Activated CD4-positive, alpha-beta T cell treated with anti-CD3 and anti-CD28 coated beads, Interleukin-2, amount 50 U/mL, for 24 hours (primary cell): Measurements from ENCODE around the gene ZNF440.
"Not testable (repeated sequence)": the region's sequence is repeated elsewhere in the genome, so short reads cannot be mapped to it uniquely, and the experiment has no call there.

Experiments used
- DNase-seq, 2 donors: peaks; one replicate each; pipeline ENCODE4 v3.0.0-alpha.2; 2020; ENCODE audit warnings: low read depth in 1 of 2, low spot score in 1 of 2

ZNF440 gene

DNA sequence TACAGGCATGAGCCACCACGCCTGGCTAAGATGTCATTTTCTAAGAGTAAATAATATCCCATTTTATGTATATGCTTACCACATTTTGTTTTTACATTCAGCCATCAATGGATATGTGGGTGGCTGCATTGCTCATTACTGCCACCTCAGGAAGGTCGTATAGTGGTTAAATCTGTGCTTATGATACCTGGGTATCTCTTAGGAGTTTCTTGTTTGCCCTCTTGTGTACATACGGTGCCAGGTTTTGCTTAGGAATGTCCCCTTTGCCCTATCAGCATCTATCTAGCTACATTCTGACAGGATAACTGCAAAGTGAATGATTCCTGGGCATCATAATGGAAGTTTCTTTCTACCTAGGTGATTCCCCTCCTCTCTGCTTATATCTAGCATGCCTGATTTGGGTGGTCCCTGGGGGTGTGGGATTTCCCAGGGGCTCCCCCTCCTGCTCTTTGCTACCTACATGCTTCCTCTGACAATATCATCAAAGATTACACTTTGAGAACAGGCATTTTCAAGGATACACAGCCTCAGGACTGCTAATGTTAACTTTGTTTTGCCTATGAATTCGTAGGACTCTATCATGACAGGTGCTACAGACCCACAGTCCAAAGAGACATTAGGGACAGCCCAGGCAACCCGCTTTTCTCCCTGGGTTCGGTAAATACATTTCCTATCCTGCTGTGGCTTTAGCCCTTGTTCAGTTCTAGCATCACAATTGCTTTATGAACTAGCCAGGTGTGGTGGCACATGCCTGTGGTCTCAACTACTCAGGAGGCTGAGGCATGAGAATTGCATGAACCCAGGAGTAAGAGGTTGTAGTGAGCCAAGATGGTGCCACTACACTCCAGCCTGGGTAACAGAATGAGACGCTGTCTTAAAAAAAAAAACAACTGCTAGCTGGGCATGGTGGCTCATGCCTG is 15.1 kb downstream of the ZNF440 start:
- not testable (repeated sequence) for DNase-seq

DNA sequence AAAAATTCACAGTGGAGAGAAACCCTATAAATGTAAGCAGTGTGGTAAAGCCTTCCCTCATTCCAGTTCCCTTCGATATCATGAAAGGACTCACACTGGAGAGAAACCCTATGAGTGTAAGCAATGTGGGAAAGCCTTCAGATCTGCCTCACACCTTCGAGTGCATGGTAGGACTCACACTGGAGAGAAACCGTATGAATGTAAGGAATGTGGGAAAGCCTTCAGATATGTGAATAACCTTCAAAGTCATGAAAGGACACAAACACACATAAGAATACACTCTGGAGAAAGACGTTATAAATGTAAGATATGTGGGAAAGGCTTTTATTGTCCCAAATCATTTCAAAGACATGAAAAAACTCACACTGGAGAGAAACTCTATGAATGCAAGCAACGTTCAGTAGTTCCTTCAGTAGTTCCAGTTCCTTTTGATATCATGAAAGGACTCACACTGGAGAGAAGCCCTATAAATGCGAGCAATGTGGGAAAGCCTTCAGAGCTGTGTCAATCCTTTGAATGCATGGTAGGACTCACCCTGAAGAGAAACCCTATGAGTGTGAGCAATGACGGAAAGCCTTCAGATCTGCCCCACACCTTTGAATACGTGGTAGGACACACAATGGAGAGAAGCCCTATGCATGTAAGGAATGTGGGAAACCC is 18.3 kb downstream of the ZNF440 start:
- no peak for DNase-seq

DNA sequence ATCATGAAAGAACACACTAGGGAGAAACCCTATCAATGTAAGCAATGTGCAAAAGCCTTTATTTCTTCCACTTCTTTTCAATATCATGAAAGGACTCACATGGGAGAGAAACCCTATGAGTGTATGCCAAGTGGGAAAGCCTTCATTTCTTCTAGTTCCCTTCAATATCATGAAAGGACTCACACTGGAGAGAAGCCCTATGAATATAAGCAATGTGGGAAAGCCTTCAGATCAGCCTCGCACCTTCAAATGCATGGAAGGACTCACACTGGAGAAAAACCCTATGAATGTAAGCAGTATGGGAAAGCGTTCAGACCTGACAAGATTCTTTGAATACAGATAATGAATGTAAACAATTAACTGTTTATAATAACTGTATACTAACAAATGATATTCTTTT is 19.5 kb downstream of the ZNF440 start:
- no peak for DNase-seq

DNA sequence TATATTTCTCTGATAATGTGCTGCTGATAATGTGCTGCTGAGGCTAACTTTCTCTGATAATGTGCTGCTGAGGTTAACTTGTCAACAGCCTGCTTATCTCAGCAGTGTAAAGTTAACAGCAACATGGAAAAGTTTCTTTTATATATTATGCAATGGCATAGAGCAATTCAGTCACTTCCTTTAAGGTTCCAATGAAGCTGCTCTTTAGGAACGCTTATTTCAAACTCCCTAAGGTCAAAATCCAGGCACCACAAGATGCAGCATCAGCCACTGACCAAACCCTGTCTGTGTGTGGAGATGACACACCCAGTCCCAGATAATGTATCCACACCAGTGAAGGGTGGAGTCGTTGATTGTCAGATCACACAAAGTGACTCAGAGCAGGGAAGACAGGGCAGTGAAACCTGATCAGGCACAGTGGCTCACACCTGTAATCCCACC is 21.6 kb downstream of the ZNF440 start:
- not testable (repeated sequence) for DNase-seq

DNA sequence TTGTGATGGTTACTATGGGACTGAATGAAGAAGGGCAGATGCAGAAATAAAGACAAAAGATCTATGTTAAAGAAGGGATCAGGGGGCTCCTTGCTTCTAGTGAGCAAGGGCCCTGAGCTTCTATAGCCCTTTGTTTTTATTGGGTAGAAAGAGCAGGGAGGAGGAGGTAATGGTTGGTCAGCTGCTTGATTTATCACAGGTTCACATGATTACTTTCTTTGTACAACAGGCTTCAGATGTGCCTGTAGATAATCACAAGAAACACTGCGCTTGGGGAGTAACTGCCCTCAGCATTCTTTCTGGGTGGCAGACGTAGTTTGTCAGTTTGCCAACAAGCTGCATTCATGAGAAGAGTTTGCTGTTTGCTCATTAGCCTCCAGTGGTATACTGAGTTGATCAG is 29.6 kb downstream of the ZNF440 start:
- DNase-seq = no peak

DNA sequence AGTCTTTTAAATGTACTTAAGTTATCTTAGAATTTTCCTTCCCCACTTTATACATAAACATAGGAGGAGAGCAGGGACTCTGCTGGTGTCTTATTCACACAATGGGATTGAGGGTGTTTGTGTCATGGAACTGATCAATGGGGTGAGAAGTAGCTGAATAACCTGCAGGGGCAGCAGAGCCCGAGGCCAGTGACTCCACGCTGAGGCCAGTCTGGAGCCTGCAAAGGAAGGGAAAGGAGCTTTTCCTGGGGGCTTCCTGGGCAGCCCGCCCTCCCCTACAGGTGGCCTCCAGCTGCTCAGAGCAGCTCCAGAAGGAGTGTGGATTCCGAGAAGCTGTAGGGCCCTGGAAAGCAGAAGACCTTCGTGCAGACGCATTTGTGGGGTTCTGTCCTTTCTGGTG is 33.5 kb downstream of the ZNF440 start:
- not testable (repeated sequence) for DNase-seq

DNA sequence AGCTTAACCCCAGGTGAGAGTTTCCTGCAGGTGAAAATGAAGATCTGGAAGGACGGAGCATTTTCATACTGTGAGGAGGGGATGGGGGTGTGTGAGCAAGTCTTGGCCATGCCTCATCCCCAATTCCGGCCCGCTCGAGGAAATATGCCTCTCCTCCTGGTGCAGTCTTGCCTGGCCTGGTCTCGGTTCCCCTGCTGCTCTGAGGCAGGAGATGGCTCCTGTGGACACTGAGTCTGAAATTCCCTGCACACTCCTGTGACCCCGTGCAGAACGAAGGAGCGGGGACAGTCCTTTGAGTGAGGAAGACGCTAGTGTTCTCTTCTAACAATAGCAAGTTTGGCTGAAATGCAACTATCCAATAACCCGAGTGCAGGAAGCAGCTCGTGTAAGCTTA is 34.1 kb downstream of the ZNF440 start:
- DNase-seq = no peak

DNA sequence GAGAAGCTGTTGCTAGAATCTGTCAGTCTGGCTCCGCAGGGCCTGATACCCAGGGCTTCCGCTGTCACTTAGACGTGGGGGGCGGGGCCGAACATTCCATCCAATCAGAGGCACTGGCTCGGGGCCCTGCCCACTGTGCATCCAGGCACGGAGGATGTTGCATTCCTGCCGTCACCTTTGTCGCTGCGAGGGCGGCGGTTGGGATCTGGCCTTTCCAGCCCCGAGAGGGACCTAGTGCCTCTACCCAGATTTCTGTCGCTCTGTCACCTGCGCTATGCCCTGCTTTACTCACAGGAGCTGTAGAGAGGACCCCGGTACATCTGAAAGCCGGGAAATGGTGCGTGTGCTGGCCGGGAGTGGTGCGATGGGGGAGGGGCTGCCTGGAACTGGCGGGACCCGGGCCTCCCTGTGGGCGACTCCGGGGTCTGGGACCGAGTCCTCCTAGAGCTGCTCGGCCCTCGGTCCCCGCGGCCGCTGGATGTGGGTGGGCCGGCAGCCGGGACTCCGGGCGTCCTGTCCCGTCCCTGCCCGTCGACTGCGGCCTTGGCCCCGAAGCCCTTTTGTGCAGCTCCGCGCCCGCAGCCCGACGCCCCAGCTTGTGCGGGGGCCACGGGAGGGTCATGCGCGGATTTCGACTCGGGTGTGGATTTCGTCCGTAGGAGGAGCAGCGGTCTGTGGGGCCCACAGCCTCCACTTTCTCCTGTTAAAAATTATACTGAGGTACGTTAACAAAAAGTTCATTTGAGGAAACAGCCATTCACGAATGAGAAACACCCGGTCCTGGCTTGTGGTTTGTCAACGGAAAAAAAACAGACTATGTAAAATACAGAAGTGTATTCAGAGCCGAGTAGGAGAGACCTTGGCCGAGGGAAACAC is 34.8 kb downstream of the ZNF440 start, which contains the start of gene ZNF439:
Gene ZNF439, plus strand, starts transcription at position 133 of the 876 bp plus-strand sequence. Its CDS starts 142 bp downstream, at position 275.
- DNase-seq = peak; percentile 65 to 88

DNA sequence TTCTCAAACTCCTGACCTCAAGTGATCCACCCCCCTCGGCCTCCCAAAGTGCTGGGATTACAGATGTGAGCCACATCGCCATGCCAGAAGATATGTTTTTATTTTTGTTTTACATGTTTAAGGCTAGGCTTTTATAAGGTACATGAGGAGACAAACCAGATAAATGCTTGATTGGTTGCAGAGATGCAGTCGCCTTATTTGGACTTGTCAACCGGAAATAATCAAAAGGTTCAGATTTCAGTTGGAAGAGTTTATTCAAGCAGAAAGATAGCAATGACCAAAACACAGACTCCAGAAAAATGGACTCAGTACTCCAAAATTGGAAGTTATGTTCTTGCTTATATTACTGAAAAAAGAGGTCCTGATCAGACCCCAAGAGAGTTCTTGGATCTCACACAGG is 36.2 kb downstream of the ZNF440 start:
- not testable (repeated sequence) for DNase-seq

DNA sequence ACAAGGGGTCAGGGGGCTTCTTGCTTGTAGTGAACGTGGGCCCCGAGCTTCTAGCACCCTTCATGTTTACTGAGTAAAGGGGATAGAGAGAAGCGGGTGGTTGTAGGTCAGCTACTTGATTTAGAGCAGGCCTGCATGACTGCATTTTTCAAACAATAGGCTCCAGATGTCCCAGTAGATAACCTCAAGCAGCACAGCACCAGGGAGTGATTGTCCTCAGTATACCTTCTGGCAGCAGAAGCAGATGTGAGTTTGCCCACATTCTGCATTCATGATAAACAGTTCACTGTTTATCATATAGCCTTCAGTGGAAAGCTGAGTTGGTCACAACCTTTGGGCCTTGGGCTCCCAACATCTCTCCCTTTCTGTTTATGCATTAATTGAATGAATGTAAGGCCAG is 39.3 kb downstream of the ZNF440 start:
- DNase-seq = no peak

DNA sequence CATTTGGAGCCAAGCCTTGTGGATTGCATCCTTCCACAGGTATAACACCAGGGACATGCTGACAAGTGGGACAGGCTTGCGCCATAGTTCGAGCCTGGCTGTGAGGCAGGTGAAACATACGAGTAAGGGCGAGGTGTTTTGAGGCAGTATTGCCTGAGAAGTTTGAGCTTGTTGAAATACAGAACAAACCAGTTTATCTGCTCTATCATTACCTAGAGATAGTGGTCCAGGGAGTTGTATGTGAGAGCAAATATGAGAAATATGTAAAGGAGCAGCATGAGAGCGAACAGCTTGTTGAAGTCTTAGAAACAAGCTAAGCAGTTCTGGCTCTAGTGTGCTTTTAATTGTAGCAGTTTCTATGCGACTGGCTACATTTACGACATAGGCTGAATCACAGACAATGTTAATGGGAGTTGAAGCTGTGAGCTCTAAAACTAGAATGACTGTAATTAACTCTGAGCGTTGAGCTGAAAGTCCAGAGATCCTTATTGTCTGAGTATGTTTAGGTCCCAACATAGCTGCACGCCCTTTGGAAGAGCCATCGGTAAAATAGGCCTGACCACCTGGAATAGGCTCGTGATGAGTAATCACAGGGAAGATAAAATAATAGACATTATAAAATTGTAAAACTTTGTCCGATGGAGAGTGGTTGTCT is 42.6 kb downstream of the ZNF440 start:
- DNase-seq = no peak

DNA sequence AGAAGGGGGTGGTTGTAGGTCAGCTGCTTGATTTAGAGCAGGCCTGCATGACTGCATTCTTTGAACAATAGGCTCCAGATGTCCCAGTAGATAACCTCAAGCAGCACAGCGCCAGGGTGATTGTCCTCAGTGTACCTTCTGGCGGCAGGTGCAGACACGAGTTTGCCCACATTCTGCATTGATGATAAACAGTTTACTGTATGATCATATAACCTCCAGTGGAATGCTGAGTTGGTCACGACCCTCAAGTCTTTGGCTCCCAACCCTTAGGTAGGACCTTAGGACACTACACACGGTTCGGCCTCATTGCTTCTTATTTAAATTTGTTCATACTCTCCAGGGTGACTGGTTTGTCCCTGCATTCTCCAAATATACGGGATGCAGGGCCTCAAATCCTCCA is 46.6 kb downstream of the ZNF440 start:
- no peak for DNase-seq

DNA sequence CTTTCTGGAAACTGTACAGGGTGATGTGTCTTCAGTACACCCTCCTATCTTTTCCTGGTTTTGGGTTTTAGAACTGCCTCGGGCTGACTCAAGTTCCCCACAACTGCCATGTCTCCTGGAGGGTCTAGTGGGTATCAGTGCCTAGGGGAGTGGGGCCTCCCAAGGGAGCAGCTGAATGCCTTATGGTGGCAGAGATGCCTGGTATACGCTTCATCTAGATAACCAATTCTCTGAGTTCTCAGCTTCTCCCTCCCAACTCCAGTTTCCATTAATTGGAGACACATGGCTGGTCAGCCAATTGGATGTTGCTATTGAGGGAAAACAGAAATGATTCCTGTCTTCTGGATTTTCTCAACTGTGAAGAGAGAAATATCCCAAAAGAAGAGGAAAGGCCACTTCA is 47.2 kb downstream of the ZNF440 start:
- DNase-seq = no peak

DNA sequence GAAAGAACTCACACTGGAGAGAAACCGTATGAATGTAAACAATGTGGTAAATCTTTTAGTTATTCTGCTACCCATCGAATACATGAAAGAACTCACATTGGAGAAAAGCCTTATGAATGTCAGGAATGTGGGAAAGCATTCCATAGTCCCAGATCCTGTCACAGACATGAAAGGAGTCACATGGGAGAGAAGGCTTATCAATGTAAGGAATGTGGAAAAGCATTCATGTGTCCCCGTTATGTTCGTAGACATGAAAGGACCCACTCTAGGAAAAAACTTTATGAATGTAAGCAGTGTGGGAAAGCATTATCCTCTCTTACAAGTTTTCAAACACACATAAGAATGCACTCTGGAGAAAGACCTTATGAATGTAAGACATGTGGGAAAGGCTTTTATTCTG is 53.7 kb downstream of the ZNF440 start:
- DNase-seq = not testable (repeated sequence)

DNA sequence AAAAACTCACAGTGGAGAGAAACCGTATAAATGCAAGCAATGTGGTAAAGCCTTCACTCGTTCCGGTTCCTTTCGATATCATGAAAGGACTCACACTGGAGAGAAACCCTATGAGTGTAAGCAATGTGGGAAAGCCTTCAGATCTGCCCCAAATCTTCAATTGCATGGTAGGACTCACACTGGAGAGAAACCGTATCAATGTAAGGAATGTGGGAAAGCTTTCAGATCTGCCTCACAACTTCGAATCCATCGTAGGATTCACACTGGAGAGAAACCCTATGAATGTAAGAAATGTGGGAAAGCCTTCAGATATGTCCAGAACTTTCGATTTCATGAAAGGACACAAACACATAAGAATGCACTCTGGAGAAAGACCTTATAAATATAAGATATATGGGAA is 54.1 kb downstream of the ZNF440 start:
- DNase-seq = no peak

DNA sequence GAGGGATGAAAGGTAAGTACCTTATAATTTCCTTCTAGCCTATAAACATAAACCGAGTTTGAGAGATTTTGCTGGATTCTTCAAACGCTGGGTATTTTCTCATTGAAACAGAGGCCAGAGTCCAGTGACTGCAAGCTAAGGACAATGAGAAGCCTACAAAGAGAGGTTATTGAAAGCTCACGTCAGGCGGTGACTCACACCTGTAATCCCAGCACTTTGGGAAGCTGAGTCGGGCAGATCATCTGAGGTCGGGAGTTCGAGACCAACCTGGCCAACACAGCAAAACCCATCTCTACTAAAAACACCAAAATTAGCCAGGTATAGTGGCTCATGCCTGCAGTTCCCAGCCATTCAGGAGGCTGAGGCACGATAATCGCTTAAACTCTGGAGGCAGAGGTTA is 58.6 kb downstream of the ZNF440 start:
- DNase-seq = no peak

DNA sequence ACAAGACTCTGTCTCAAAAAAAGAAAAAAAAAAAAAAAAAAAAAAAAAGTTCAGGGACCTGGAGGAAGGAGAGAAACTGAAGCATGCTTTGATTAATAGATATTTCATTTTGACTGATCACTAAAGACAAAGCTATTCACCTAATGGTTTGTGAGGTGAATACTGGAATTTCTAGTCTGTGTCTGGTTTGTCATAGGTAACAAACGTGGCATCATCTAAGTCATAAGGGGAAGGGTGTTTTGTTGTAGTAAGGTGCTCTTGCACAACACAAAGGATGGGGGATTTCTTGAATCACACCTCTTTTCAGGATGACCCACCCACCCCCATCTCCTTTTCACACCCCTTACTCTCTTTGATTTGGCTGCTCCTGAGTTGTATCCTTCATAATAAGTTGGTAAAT is 59.7 kb downstream of the ZNF440 start:
- no peak for DNase-seq

DNA sequence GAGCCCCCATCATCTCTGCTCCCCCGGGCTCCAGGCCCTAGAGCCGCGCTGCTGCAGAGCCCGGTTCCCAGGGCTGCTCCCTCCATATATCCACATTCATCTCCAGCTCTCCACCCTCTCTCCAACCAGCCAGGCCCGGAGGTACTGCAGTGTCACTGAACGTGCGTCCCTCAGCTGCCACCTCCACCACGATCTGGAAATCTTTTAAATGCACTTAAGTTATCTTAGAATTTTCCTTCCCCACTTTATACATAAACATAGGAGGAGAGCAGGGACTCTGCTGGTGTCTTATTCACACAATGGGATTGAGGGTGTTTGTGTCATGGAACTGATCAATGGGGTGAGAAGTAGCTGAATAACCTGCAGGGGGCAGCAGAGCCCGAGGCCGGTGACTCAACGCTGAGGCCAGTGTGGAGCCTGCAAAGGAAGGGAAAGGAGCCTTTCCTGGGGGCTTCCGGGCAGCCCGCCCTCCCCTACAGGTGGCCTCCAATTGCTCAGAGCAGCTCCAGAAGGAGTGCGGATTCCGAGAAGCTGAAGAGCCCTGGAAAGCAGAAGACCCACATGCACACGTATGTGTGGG is 65.7 kb downstream of the ZNF440 start:
- DNase-seq = peak; percentile 11 to 28

DNA sequence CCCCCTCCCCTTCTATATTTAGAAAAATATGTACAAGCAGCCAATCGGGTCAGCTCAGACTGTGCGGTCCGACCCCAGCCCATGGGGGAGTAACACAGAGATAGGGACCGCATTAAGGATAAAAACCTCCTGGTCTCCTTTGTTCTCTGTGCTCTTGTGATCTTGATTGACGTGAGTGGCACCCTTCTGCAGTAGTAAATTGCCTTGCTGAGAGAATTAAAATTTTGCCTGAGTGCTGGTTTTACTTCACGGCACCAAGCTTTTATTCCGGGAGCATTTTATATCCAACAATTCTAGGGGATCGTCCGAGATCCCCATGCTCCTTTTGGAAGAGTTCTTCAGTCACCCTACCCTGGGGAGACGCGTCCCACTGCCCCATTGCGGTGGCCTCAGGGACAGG is 66.5 kb downstream of the ZNF440 start:
- no peak for DNase-seq

DNA sequence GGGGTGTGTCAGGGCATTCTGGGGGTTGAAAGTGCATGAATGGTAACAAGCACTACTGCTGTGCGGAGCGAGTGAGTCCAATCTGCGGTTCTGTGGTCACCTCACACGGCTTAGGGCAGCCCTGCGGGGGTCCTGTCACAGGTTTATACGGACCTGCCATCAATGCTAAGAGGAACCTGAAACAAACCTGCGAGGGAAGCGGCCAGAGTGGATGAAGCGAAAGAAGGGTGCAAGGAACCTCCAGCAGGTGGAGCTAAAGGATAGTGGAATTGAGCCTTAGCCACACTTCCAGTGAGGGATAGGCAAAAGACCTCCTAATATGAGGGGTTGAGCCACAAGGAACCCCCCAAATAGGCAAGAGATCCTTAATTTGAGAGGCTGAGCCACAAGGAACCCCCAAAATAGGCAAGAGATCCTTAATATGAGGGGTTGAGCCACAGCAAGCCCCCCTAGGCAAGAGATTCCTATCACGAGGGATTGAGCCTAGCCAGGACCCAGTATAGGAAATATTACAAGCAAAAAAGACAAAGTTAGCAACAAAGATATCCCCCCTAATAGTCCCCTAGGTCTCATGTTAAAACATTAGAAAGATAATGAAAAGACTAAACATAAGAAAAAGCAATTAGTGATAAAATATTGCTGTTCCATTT is 67.2 kb downstream of the ZNF440 start:
- DNase-seq = peak; percentile 25 to 55
